ENCODE results near the gene KCNMB3.
A peak's percentile ranks its signal among the peaks of the same experiment; 100 is the strongest.
"Not testable (repeated sequence)": the region's sequence is repeated elsewhere in the genome, so short reads cannot be mapped to it uniquely, and the experiment has no call there.

KCNMB3 gene

GRCh38 chr3:179250803-179251476, at the start of gene KCNMB3:
TSS of gene KCNMB3 (minus strand) at chr3:179251114. CDS start at chr3:179250990, 124 bp downstream.
- no peak for DNase-seq

GRCh38 chr3:179299999-179300613, 49.2 kb upstream of the KCNMB3 start:
- no peak for DNase-seq

GRCh38 chr3:179299316-179299715, 48.4 kb upstream of the KCNMB3 start:
- no peak for DNase-seq

GRCh38 chr3:179297971-179298725, 47.2 kb upstream of the KCNMB3 start:
- DNase-seq: no peak

GRCh38 chr3:179292450-179292849, 41.5 kb upstream of the KCNMB3 start:
- DNase-seq: no peak

- DNase-seq: no peak
Observed at GRCh38 chr3:179289295-179289694, 38.4 kb upstream of the KCNMB3 start.

GRCh38 chr3:179288845-179289244, 37.9 kb upstream of the KCNMB3 start:
- no peak for DNase-seq

- DNase-seq: no peak
Observed at GRCh38 chr3:179286331-179286730, 35.4 kb upstream of the KCNMB3 start.

- DNase-seq: no peak
Observed at GRCh38 chr3:179281825-179282224, 30.9 kb upstream of the KCNMB3 start.

GRCh38 chr3:179279837-179280236, 28.9 kb upstream of the KCNMB3 start:
- no peak for DNase-seq

GRCh38 chr3:179278932-179279693, 28.2 kb upstream of the KCNMB3 start:
- no peak for DNase-seq

GRCh38 chr3:179278151-179278550, 27.2 kb upstream of the KCNMB3 start:
- DNase-seq: no peak

- DNase-seq: no peak
Observed at GRCh38 chr3:179276743-179277142, 25.8 kb upstream of the KCNMB3 start.

GRCh38 chr3:179276001-179276400, 25.1 kb upstream of the KCNMB3 start:
- no peak for DNase-seq

GRCh38 chr3:179274434-179274833, 23.5 kb upstream of the KCNMB3 start:
- not testable (repeated sequence) for DNase-seq

GRCh38 chr3:179272385-179272784, 21.5 kb upstream of the KCNMB3 start:
- no peak for DNase-seq

GRCh38 chr3:179269152-179269707, 18.3 kb upstream of the KCNMB3 start:
- DNase-seq: no peak

- DNase-seq: no peak
Observed at GRCh38 chr3:179268400-179269051, 17.6 kb upstream of the KCNMB3 start.

GRCh38 chr3:179266701-179267211, 15.8 kb upstream of the KCNMB3 start:
- peak; percentile 30 for DNase-seq

GRCh38 chr3:179265875-179266274, 15.0 kb upstream of the KCNMB3 start:
- DNase-seq: no peak

GRCh38 chr3:179265092-179265491, 14.2 kb upstream of the KCNMB3 start:
- DNase-seq: no peak

GRCh38 chr3:179264449-179264848, 13.5 kb upstream of the KCNMB3 start:
- DNase-seq: no peak

All from RPMI8226 (cell line).